Measurements from ENCODE around the gene SLC38A2. TPM values are rescaled to one million over a fixed set of nuclear protein-coding genes. Genes with fewer than 3 reads are reported as not detected.
A peak's percentile ranks its signal among the peaks of the same experiment; 100 is the strongest.

SLC38A2 gene
- polyA plus RNA-seq, 3 donors: 39.5 to 114 (median 51.5) TPM

DNA sequence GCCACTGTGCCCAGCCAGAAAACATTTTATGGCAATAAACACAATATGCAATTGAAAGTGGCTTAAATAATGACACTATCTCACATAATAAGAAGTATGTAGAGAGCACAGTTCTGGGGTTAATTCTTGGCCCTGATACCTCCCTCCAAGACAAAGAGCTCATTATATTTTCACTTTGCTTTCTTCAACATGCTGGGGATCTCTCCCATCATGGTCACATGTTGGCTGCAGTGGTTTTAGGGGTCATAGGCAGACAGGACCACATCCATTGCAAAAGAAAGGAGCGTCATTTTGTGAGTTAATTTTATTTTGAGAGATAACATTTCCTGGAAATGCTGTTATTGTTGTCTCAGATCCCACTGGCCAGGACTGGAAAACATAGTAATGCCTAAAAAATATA, 8.3 kb upstream of the SLC38A2 start:
- 78 to 89% (median 82%) methylated on average over 1 of the region's 1 CpG for WGBS, 3 donors
- H3K27ac ChIP-seq (ENCODE audit: low read depth, low read length): no peak overlapping the region

DNA sequence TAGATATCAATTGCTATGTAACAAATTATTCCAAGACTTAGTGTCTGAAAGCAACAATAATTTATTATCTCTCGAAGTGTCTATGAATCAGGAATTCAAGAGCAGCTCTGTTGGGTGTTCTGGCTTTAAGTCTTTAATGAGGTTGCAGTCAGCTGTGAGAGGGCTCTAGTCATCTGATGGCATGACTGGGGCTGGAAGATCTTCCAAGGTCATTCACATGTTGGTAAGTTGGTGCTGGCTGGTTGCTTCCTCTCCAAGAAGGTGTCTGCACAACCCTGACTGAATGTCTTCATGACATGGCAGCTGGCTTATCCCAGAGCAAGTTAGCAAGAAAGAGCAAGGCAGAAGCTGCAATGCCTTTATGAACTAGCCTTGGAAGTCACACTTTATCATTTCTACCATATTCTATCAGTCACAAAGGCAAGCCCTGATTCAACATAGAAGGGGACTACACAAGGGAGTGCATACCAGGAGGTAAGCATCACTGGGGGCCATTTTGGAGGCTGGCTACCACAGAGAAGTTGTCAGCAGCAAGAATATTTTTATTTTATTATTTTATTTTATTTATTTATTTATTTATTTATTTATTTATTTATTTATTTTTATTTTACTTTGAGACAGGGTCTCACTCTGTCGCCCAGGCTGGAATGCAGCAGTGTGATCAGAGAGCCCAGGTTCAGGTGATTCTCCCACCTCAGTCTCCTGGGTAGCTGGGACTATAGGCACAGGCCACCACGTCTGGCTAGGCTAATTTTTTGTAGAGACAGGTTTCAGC, 7.6 kb upstream of the SLC38A2 start:
- 95 to 99% (median 96%) methylated on average over 3 of the region's 3 CpGs for WGBS, 3 donors
- no peak overlapping the region for H3K27ac ChIP-seq (ENCODE audit: low read depth, low read length)

DNA sequence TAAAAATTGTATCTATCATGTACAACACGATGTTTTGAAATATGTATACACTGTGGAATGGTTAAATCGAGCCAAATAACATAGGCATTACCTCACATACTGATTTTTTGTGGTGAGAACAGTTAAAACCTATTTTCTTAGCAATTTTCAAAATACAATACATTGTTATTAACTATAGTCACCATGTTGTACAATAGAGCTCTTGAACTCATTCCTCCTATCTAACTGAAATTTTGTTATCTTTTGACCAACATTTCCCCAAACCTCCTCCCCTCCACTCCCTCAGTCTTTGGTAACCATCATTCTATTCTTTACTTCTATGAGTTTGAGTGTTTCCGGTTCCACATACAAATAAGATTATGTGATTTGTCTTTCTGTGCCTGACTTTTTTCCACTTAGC, 6.8 kb upstream of the SLC38A2 start:
- H3K27ac ChIP-seq (ENCODE audit: low read depth, low read length): no peak overlapping the region
- 77 to 80% (median 78%) methylated on average over 3 of the region's 3 CpGs for WGBS, 3 donors

GRCh38 chr12:46378530-46378929, 6.0 kb upstream of the SLC38A2 start:
- WGBS, 3 donors: 94 to 100% (median 96%) methylated on average over 1 of the region's 1 CpG
- no peak overlapping the region for H3K27ac ChIP-seq (ENCODE audit: low read depth, low read length)

DNA sequence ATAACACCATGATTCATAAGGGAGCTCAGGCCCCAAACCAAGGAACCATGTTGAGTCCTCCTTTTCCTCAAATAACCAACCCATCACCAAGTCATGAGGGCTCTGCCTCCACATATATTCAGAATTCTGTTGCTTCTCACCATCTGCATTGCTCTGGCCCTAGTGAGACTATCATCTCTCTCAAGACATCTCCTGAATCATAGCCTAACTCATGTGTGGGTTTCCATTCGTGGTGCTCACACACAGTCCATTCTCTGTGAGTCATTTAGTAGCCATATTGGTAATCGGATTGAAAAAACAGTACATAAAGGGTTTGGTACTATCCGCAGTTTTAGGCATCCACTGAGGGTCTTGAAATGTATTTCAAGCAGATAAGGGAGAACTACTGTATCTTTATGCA, 5.1 kb upstream of the SLC38A2 start:
- 82 to 85% (median 83%) methylated on average over 3 of the region's 3 CpGs for WGBS, 3 donors
- no peak overlapping the region for H3K27ac ChIP-seq (ENCODE audit: low read depth, low read length)

GRCh38 chr12:46376579-46376978, 4.0 kb upstream of the SLC38A2 start:
- 88 to 96% (median 95%) methylated on average over 1 of the region's 1 CpG for WGBS, 3 donors
- no peak overlapping the region for H3K27ac ChIP-seq (ENCODE audit: low read depth, low read length)

- WGBS, 3 donors: 93 to 99% (median 93%) methylated on average over 4 of the region's 4 CpGs
- no peak overlapping the region for H3K27ac ChIP-seq (ENCODE audit: low read depth, low read length)
Observed at GRCh38 chr12:46374711-46375110, 2.1 kb upstream of the SLC38A2 start.

DNA sequence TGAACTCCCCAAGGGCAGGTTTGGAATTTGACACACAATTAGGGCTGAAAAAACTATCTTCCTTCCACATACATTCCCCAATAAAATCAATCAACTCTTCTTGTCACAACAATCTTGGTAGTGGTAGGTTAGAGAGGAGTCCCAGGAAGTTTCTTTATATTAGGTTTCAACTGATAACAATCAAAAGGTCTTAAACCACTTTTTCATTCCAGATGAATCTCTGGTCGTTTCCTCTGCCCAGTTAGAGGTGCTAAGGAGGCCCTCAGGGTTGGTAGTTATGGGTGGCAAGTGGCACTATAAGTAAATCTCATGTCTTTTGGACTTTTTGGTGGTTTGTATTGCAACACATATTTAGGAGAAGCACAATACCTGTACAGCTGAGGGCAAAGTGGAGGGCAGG, 1.7 kb upstream of the SLC38A2 start:
- 43 to 69% (median 57%) methylated on average over 1 of the region's 1 CpG for WGBS, 3 donors
- no peak overlapping the region for H3K27ac ChIP-seq (ENCODE audit: low read depth, low read length)

GRCh38 chr12:46373301-46374296, 1.0 kb upstream of the SLC38A2 start:
- peak overlapping the region; percentile 71 for H3K27ac ChIP-seq (ENCODE audit: low read depth, low read length)
- WGBS, 3 donors: 21 to 30% (median 21%) methylated on average over 37 of the region's 37 CpGs

- H3K27ac ChIP-seq (ENCODE audit: low read depth, low read length): peak overlapping the region; percentile 88
- 0% methylated on average over 63 to 74 of the region's 74 CpGs for WGBS, 3 donors
Observed at GRCh38 chr12:46371718-46372543, 642 bp downstream of the SLC38A2 start.

GRCh38 chr12:46370792-46371717, 1.5 kb downstream of the SLC38A2 start:
- H3K27ac ChIP-seq (ENCODE audit: low read depth, low read length): peak overlapping the region; percentile 88
- WGBS, 3 donors: 1% methylated on average over 51 to 54 of the region's 54 CpGs

DNA sequence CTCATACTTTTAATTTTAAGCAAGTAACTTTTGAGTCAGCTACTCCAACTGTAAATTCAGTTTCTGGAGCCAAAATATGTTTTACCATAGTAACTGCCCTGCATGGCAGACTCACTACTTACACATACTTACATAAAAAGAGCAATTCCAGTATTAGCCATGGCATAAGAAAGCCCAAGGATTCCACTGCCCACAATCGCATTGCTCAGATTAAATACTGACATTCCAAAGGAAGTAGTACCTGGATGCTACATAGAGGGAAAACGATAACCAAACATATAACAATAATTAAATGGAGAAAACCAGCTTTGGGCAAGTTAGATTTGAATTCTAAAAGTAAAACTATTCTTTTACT, 2.2 kb downstream of the SLC38A2 start:
- no peak overlapping the region for H3K27ac ChIP-seq (ENCODE audit: low read depth, low read length)
- WGBS, 3 donors: 11 to 31% (median 16%) methylated on average over 2 of the region's 2 CpGs

- H3K27ac ChIP-seq (ENCODE audit: low read depth, low read length): no peak overlapping the region
- WGBS, 3 donors: 19 to 45% (median 38%) methylated on average over 7 of the region's 7 CpGs
Observed at GRCh38 chr12:46369474-46370379, 2.8 kb downstream of the SLC38A2 start.

- WGBS, 3 donors: 46 to 66% (median 60%) methylated on average over 4 of the region's 4 CpGs
- H3K27ac ChIP-seq (ENCODE audit: low read depth, low read length): no peak overlapping the region
Observed at GRCh38 chr12:46369095-46369473, 3.5 kb downstream of the SLC38A2 start.

DNA sequence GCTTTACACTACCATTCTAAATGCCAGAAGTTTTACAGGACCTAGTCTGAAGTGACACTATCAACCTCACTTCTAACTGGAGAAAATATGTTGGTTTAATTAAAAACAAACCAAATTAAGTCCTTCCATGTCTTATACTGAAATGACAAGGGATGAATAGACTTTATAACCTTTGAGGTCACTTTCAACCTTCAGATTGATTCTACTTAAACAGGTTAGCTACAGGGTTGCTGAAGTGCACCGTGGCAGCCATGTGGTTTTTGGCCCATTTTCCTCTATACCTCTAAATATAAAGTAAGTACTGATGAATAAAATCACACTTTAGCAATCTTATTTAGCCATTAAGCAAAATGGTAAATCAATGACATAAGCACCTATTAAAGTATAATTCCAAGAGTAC, 3.9 kb downstream of the SLC38A2 start:
- WGBS, 3 donors: 13 to 45% (median 39%) methylated on average over 1 of the region's 1 CpG
- H3K27ac ChIP-seq (ENCODE audit: low read depth, low read length): no peak overlapping the region

DNA sequence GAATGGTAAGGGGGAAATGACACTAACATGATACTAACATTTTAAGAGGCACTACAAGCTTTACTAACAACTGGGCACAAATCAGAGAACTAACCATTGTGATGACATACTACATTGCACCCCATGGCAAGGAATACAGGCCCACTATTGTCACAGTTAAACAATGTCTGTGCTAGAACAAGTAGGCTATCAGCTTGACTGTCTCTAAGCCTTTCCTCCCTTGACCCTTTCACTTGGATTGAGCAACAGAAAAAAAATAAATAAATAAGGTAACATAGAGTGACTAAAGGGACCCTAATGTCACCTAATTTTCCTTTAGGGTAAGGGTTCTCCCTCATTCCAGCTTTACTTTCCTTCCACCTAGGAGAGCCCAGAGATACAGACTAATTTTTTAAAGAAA, 4.4 kb downstream of the SLC38A2 start:
- H3K27ac ChIP-seq (ENCODE audit: low read depth, low read length): no peak overlapping the region

Data from adipose tissue (tissue), 3 donors.